Activated B cell treated with CpG ODN at 0.5 μM for 24 hours (primary cell): ENCODE results near the gene WFDC2. TPM values are rescaled to one million over a fixed set of nuclear protein-coding genes. Genes with fewer than 3 reads are reported as not detected.

Source experiments
- ATAC-seq: fragments of 200-7000 bp; cut with Tn5 transposase; one replicate; pipeline ENCODE4 v1.10.0; 2021; ENCODE audit warnings: low read depth, mild to moderate bottlenecking, moderate library complexity
- CTCF ChIA-PET: fragments of 350-600 bp; sonication (Branson Sonifier 250); formaldehyde crosslinking; loops from one replicate; lab custom pipeline; 2021; ENCODE audit warnings: antibody characterized with exemption; lab: Charles Lee
- POLR2A ChIA-PET: fragments of 350-600 bp; sonication (Branson Sonifier 250); formaldehyde crosslinking; loops from one replicate; lab custom pipeline; 2021; ENCODE audit warnings: antibody characterized with exemption; lab: Charles Lee
- DNase-seq: peaks from one replicate; pipeline ENCODE4 v3.0.0; 2022
- H3K27ac Mint-ChIP-seq: one replicate; pipeline ENCODE4 v1.8.0; 2020; ENCODE audit warnings: mixed read lengths
- H3K27me3 Mint-ChIP-seq: one replicate; pipeline ENCODE4 v1.8.0; 2021; ENCODE audit warnings: mixed read lengths
- H3K36me3 Mint-ChIP-seq: one replicate; pipeline ENCODE4 v1.8.0; 2021; ENCODE audit warnings: low read depth, mixed read lengths
- H3K4me1 Mint-ChIP-seq: one replicate; pipeline ENCODE4 v1.8.0; 2021; ENCODE audit warnings: mixed read lengths
- H3K4me3 Mint-ChIP-seq: one replicate; pipeline ENCODE4 v1.8.0; 2020; ENCODE audit warnings: mild to moderate bottlenecking, mixed read lengths
- H3K9me3 Mint-ChIP-seq: one replicate; pipeline ENCODE4 v1.8.0; 2020; ENCODE audit warnings: mixed read lengths
- intact Hi-C: fragments of 100-400 bp; cut with micrococcal nuclease; formaldehyde crosslinking; loops from one replicate; pipeline ENCODE4 v1.15.1; 2024
- total RNA-seq: library from RNA; stranded (reverse); gene quantifications from 2 replicates; pipeline ENCODE4 v1.2.3, GENCODE V29; 2022
- TF ChIP-seq, protein P1 (sequence below): fragments of 200-600 bp; IDR thresholded peaks from one replicate; pipeline ENCODE4 v1.8.0; 2022; ENCODE audit warnings: antibody characterized with exemption, mild to moderate bottlenecking

The WFDC2 gene
- total RNA-seq, 1 donor from 2014 or later = 0.71 TPM

- H3K27ac Mint-ChIP-seq = peak overlapping the region; percentile 19
- no peaks in the 10 kb centered on the region for H3K9me3 Mint-ChIP-seq
- no peak overlapping the region for H3K4me3 Mint-ChIP-seq
- H3K27me3 Mint-ChIP-seq = no peaks in the 10 kb centered on the region
- intact Hi-C loops = no loop called here
- TF ChIP-seq, protein P1, sequence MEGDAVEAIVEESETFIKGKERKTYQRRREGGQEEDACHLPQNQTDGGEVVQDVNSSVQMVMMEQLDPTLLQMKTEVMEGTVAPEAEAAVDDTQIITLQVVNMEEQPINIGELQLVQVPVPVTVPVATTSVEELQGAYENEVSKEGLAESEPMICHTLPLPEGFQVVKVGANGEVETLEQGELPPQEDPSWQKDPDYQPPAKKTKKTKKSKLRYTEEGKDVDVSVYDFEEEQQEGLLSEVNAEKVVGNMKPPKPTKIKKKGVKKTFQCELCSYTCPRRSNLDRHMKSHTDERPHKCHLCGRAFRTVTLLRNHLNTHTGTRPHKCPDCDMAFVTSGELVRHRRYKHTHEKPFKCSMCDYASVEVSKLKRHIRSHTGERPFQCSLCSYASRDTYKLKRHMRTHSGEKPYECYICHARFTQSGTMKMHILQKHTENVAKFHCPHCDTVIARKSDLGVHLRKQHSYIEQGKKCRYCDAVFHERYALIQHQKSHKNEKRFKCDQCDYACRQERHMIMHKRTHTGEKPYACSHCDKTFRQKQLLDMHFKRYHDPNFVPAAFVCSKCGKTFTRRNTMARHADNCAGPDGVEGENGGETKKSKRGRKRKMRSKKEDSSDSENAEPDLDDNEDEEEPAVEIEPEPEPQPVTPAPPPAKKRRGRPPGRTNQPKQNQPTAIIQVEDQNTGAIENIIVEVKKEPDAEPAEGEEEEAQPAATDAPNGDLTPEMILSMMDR = no peak
- ChIA-PET POLR2A (interaction anchor here (0.8 kb wide), 1 partner anchor 70 kb away, joined by 3 read pairs; no protein-coding TSS in a partner anchor), CTCF (interaction anchor here (0.7 to 12.6 kb wide), 2 partner anchors 64 to 107 kb away, joined by 4 to 534 read pairs; partner anchors contain the start of genes SYS1 and TP53TG5)
- peaks cover 5% of the 10 kb centered on the region for H3K36me3 Mint-ChIP-seq
- ATAC-seq (no peak), DNase-seq (no peak)
- peaks cover 40% of the 10 kb centered on the region for H3K4me1 Mint-ChIP-seq
Measured at GRCh38 chr20:45433976-45434375, 35.6 kb upstream of the WFDC2 start.

DNA sequence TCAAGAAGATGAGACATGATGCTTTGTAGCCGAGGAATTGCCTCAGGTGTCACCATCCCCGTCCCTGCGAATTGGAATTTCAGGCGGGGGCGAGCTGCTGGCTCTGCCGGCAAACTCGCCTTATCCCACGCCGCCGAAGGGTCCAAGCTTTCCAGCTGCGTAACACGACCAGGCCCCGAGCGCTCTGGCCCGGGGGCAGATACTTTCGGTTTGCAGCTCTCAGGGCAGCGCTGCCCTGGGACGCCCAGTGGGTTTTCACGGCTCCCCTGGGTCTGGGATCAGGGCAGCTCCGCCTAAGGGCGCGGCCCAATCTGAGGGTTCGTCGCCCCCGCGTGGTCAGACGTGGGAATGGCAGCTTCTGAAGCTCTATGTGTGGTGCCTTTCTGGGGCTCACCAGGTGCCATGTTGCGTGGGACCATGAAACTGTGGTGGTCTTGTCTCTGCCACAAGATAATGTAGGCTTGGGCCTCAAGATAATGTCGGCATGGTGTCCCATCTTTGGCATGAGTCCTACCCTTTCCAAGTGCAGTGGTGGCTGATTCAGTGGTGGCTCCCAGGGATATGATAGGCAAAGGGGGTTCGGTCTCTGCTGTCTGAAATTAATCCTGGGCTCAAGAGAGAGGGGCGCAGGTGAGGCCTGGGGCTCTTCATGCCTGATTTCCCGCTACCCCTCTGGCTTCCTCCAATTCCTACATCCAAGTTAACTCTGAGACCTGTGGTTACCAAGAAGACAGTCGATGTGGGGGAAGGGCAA lies 32.6 kb upstream of the WFDC2 start:
- ChIA-PET CTCF (interaction anchor here (0.7 to 12.6 kb wide), 32 partner anchors 10 to 1068 kb away, joined by 3 to 534 read pairs (median 5); partner anchors contain the start of genes DBNDD2, PIGT, SYS1 and TP53TG5), POLR2A (interaction anchor here (0.6 to 2.9 kb wide), 9 partner anchors 9 to 459 kb away, joined by 3 to 74 read pairs (median 5); partner anchors contain the start of gene SYS1)
- TF ChIP-seq, protein P1 = peak; percentile 60
- ATAC-seq (peak; percentile 91), DNase-seq (peak; percentile 84)
- H3K27me3 Mint-ChIP-seq = no peaks in the 10 kb centered on the region
- intact Hi-C loops = loop anchor here (1.0 kb wide), 4 partner anchors 63 to 334 kb away; partner anchors contain the start of gene SYS1
- peaks cover 39% of the 10 kb centered on the region for H3K4me1 Mint-ChIP-seq
- H3K27ac Mint-ChIP-seq = peak overlapping the region; percentile 68
- no peaks in the 10 kb centered on the region for H3K9me3 Mint-ChIP-seq
- H3K36me3 Mint-ChIP-seq = peaks cover 5% of the 10 kb centered on the region
- peak overlapping the region; percentile 86 for H3K4me3 Mint-ChIP-seq

DNA sequence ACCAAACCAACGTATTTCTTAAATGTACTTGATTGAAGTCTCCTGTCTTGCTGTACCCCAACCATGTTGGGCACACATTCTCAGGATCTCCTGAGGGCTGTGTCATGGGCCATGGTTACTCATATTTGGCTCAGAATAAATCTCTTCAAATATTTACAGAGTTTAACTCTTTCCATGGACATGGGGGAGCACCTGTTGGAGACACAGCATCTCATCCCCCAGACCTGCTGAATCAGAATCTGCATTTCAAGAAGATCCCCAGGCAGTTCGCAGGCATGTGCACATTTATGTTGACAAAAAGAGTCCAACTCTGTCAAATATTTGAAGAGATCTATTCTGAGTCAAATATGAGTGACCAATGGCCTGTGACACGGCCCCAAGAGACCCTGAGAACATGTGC lies 29.1 kb upstream of the WFDC2 start:
- H3K4me1 Mint-ChIP-seq = peaks cover 18% of the 10 kb centered on the region
- CTCF ChIA-PET = interaction anchor here (1.2 to 12.6 kb wide), 3 partner anchors 9 to 129 kb away, joined by 4 to 534 read pairs (median 6); partner anchors contain the start of genes SYS1 and TP53TG5
- POLR2A ChIA-PET = no interaction called here
- H3K36me3 Mint-ChIP-seq = no peaks in the 10 kb centered on the region
- H3K27ac Mint-ChIP-seq = no peak overlapping the region
- no peak for DNase-seq
- H3K4me3 Mint-ChIP-seq = no peak overlapping the region
- ATAC-seq = no peak
- TF ChIP-seq, protein P1 = no peak
- H3K27me3 Mint-ChIP-seq = no peaks in the 10 kb centered on the region
- H3K9me3 Mint-ChIP-seq = no peaks in the 10 kb centered on the region
- intact Hi-C loops = no loop called here

DNA sequence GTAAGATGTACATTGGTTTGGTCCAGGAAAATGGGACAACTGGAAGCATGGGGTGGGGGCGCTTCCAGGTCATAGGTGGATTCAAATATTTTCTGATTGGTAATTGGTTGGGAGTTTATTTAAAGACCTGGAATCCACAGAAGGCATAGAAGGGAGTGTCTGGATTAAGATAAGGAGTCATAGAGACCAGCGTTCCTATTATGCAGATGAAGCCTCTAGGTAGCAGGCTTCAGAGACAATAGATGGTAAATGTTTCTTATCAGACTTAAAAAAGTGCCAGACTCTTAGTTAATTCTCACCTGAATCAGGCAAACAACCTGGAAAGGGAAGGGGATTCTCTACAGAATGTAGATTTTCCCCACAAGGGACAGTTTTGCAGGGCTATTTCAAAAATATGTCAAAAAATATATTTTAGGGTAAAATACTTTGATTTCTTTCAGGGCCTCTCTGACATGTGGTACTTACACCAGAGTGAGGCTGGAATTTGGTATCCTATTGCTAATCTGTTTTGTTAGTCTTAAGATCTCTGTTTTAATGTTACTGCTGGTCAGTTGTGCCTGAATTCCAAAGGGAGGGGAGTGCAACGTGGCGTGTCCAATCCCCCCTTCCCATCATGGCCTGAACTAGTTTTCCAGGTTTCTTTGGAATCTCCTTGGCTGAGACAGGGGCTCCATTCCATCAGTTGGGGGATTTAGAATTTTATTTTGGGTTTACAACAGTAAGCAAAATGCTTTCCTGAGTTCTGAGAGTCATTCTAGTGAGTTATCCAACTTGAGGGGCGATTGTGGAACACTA lies 28.5 kb upstream of the WFDC2 start:
- TF ChIP-seq, protein P1 = no peak
- peaks cover 12% of the 10 kb centered on the region for H3K4me1 Mint-ChIP-seq
- no peak overlapping the region for H3K4me3 Mint-ChIP-seq
- POLR2A ChIA-PET = no interaction called here
- no peaks in the 10 kb centered on the region for H3K36me3 Mint-ChIP-seq
- ATAC-seq (no peak), DNase-seq (no peak)
- intact Hi-C loops = no loop called here
- no peak overlapping the region for H3K27ac Mint-ChIP-seq
- CTCF ChIA-PET = interaction anchor here (2.3 to 12.6 kb wide), 2 partner anchors 71 to 130 kb away, joined by 6 to 534 read pairs; partner anchors contain the start of genes SYS1 and TP53TG5
- H3K27me3 Mint-ChIP-seq = peaks cover 2% of the 10 kb centered on the region
- H3K9me3 Mint-ChIP-seq = no peaks in the 10 kb centered on the region
